HepG2 (cell line): ENCODE measurements around the gene CRIP1. TPM values are rescaled to one million over a fixed set of nuclear protein-coding genes. Genes with fewer than 3 reads are reported as not detected.

ENCODE experiments used
- HDAC6 ChIP-seq: fragments of 200-600 bp; sonication (generic); IDR thresholded peaks from 2 replicates; pipeline ENCODE4 v1.7.0; 2017; ENCODE audit warnings: mild to moderate bottlenecking, antibody characterized with exemption, low read length, low read depth
- HES4 ChIP-seq: sonication (generic); formaldehyde crosslinking; IDR thresholded peaks from 2 replicates; pipeline ENCODE4 v1.9.0; 2021; ENCODE audit warnings: mild to moderate bottlenecking, missing genetic modification reagents, borderline replicate concordance
- HNF4A ChIP-seq: sonication (generic); formaldehyde crosslinking; IDR thresholded peaks from 2 replicates; pipeline ENCODE4 v1.4.0; 2020; ENCODE audit warnings: missing genetic modification reagents
- HNRNPK ChIP-seq: fragments of 200-400 bp; formaldehyde crosslinking; IDR thresholded peaks from 2 replicates; pipeline ENCODE4 v1.6.1; 2018; ENCODE audit warnings: low read length, low read depth, moderate library complexity, mild to moderate bottlenecking; ENCODE audit not compliant: poor library complexity, severe bottlenecking
- HOXA3 ChIP-seq: sonication (generic); formaldehyde crosslinking; IDR thresholded peaks from 2 replicates; pipeline ENCODE4 v1.5.0; 2020; ENCODE audit warnings: missing genetic modification reagents
- KDM5B ChIP-seq: sonication (generic); formaldehyde crosslinking; IDR thresholded peaks from 2 replicates; pipeline ENCODE4 v1.4.0; 2020; ENCODE audit warnings: missing genetic modification reagents, mild to moderate bottlenecking, borderline replicate concordance
- ZSCAN21 ChIP-seq: sonication (generic); formaldehyde crosslinking; IDR thresholded peaks from 2 replicates; pipeline ENCODE4 v1.8.0; 2022; ENCODE audit warnings: mild to moderate bottlenecking, missing genetic modification reagents, moderate library complexity, borderline replicate concordance
- polyA plus RNA-seq, 8 experiments: library from polyadenylated mRNA; depleted of rRNA in 3 of 8; stranded (reverse) in 7 of 8; unstranded in 1 of 8; fragments of >200 nt; fragmentation: Illumina TruSeq in 4 of 8; extraction: Trizol in 4 of 8; gene quantifications; 2 replicates each; pipeline versions ENCODE4 v1.2.1 to v1.2.3, GENCODE V29; 2011 to 2016; ENCODE audit warnings: low read depth in 4 of 8, missing spikeins in 1 of 8, mixed read lengths in 1 of 8; ENCODE audit not compliant: insufficient read depth in 1 of 8
- total RNA-seq, 5 experiments: library from RNA; depleted of rRNA; stranded (reverse); fragments of >200 nt; fragmentation: Illumina TruSeq; extraction: Trizol; gene quantifications; 2 replicates each; pipeline ENCODE4 v1.2.3, GENCODE V29; 2016; ENCODE audit warnings: low read depth in 1 of 5
- TF ChIP-seq, protein P1 (sequence below): sonication (generic); formaldehyde crosslinking; IDR thresholded peaks from 2 replicates; pipeline ENCODE4 v1.5.1; 2020; ENCODE audit warnings: mild to moderate bottlenecking, missing genetic modification reagents, moderate library complexity
- TF ChIP-seq, protein P2 (sequence below): sonication (generic); formaldehyde crosslinking; IDR thresholded peaks from 2 replicates; pipeline ENCODE4 v1.8.1; 2023; ENCODE audit warnings: mild to moderate bottlenecking, moderate library complexity, missing genetic modification reagents
- TF ChIP-seq, protein P3 (sequence below): sonication (generic); formaldehyde crosslinking; IDR thresholded peaks from 2 replicates; pipeline ENCODE4 v1.9.0; 2022; ENCODE audit warnings: low read depth, missing genetic modification reagents
- TF ChIP-seq, protein P4 (sequence below): sonication (generic); formaldehyde crosslinking; IDR thresholded peaks from 2 replicates; pipeline ENCODE4 v1.9.0; 2022; ENCODE audit warnings: missing genetic modification reagents, mild to moderate bottlenecking, borderline replicate concordance
- TF ChIP-seq, protein P5 (sequence below): sonication (generic); formaldehyde crosslinking; IDR thresholded peaks from 2 replicates; pipeline ENCODE4 v1.5.1; 2020; ENCODE audit warnings: mild to moderate bottlenecking, missing genetic modification reagents, borderline replicate concordance

Gene CRIP1
- total and polyA plus RNA-seq, 2 of the 13 experiments (the other 11 are each of a cell fraction or from before 2014, with no cell fraction given), result 53.9 to 59.5 TPM

DNA sequence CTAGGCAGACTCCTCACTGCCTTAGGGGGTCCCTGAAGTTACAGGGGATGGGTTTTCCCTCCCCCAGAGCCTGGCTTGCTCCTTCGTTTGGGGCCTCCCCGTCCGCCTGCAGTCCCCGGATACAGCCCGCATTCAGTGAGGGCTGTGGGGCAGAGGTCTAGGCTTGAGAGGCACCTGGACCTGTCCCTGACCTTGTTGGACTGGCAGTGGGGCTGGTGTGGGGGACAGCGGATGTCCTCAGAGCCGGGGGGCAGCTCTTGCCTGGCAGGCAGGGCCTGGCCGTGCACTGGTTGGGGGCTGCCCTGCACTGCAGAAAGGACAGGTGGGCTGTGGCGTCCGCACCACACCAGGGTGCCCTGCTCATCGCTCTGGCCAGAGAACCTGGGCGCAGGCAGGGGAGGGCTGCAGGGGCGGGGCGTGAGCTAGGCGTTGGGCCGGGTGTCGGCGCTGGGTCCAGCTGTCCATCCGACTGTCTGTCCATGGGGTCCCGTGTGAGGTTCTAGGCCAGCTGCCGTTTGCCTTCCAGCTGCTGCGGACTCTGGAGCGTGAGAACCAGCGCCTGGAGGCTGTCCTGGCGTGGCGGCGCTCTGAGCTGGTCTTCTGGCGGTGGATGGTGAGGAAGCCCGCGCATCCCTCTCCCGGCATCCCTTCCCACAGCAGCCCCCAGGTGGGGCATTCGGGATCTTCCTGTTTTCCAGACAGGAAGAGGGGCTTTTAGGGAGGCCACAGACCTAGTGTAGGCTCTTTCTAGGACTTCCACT lies 10.3 kb downstream of the CRIP1 start (continued):
- TF ChIP-seq, protein P1, sequence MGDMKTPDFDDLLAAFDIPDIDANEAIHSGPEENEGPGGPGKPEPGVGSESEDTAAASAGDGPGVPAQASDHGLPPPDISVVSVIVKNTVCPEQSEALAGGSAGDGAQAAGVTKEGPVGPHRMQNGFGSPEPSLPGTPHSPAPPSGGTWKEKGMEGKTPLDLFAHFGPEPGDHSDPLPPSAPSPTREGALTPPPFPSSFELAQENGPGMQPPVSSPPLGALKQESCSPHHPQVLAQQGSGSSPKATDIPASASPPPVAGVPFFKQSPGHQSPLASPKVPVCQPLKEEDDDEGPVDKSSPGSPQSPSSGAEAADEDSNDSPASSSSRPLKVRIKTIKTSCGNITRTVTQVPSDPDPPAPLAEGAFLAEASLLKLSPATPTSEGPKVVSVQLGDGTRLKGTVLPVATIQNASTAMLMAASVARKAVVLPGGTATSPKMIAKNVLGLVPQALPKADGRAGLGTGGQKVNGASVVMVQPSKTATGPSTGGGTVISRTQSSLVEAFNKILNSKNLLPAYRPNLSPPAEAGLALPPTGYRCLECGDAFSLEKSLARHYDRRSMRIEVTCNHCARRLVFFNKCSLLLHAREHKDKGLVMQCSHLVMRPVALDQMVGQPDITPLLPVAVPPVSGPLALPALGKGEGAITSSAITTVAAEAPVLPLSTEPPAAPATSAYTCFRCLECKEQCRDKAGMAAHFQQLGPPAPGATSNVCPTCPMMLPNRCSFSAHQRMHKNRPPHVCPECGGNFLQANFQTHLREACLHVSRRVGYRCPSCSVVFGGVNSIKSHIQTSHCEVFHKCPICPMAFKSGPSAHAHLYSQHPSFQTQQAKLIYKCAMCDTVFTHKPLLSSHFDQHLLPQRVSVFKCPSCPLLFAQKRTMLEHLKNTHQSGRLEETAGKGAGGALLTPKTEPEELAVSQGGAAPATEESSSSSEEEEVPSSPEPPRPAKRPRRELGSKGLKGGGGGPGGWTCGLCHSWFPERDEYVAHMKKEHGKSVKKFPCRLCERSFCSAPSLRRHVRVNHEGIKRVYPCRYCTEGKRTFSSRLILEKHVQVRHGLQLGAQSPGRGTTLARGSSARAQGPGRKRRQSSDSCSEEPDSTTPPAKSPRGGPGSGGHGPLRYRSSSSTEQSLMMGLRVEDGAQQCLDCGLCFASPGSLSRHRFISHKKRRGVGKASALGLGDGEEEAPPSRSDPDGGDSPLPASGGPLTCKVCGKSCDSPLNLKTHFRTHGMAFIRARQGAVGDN (CRISPR knock-in tag), result peak; percentile 71
- TF ChIP-seq ZSCAN21 (CRISPR knock-in tag), result peak; percentile 27; the same call in 1 of the 2 replicates
- TF ChIP-seq, protein P2, sequence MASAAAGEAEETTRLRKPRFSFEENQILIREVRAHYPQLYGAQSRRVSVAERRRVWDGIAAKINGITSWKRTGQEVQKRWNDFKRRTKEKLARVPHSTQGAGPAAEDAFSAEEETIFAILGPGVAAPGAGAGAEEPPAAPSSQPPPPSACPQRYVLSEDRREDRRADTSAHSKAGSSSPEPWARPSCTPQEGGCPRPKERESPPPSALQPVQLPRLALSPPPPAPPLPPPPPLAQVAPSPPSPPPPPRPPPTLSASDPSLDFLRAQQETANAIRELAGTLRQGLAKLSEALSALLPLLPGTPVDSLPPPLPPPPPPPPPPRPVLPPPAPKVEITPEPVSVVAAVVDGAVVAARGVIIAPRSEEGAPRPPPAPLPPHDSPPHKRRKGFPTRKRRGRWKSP (CRISPR knock-in tag), result 0 out of 2 replicates have a peak, but pooled peaks have one; percentile 3
- TF ChIP-seq, protein P3, sequence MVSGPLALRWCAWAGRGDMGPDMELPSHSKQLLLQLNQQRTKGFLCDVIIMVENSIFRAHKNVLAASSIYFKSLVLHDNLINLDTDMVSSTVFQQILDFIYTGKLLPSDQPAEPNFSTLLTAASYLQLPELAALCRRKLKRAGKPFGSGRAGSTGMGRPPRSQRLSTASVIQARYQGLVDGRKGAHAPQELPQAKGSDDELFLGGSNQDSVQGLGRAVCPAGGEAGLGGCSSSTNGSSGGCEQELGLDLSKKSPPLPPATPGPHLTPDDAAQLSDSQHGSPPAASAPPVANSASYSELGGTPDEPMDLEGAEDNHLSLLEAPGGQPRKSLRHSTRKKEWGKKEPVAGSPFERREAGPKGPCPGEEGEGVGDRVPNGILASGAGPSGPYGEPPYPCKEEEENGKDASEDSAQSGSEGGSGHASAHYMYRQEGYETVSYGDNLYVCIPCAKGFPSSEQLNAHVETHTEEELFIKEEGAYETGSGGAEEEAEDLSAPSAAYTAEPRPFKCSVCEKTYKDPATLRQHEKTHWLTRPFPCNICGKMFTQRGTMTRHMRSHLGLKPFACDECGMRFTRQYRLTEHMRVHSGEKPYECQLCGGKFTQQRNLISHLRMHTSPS, result peak; percentile 87
- TF ChIP-seq HOXA3 (CRISPR knock-in tag), result 0 out of 2 replicates have a peak, but pooled peaks have one; percentile 9
- TF ChIP-seq HES4 (CRISPR knock-in tag), result 0 out of 2 replicates have a peak, but pooled peaks have one; percentile 57
- TF ChIP-seq KDM5B (CRISPR knock-in tag), result peak; percentile 12; the same call in 1 of the 2 replicates
- TF ChIP-seq, protein P4, sequence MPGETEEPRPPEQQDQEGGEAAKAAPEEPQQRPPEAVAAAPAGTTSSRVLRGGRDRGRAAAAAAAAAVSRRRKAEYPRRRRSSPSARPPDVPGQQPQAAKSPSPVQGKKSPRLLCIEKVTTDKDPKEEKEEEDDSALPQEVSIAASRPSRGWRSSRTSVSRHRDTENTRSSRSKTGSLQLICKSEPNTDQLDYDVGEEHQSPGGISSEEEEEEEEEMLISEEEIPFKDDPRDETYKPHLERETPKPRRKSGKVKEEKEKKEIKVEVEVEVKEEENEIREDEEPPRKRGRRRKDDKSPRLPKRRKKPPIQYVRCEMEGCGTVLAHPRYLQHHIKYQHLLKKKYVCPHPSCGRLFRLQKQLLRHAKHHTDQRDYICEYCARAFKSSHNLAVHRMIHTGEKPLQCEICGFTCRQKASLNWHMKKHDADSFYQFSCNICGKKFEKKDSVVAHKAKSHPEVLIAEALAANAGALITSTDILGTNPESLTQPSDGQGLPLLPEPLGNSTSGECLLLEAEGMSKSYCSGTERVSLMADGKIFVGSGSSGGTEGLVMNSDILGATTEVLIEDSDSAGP, result peak; percentile 47; the same call in 1 of the 2 replicates
- TF ChIP-seq HNF4A (CRISPR knock-in tag), result peak; percentile 34; the same call in 1 of the 2 replicates
- no peak for TF ChIP-seq HDAC6
- TF ChIP-seq HNRNPK, result peak; percentile 22
- TF ChIP-seq, protein P5, sequence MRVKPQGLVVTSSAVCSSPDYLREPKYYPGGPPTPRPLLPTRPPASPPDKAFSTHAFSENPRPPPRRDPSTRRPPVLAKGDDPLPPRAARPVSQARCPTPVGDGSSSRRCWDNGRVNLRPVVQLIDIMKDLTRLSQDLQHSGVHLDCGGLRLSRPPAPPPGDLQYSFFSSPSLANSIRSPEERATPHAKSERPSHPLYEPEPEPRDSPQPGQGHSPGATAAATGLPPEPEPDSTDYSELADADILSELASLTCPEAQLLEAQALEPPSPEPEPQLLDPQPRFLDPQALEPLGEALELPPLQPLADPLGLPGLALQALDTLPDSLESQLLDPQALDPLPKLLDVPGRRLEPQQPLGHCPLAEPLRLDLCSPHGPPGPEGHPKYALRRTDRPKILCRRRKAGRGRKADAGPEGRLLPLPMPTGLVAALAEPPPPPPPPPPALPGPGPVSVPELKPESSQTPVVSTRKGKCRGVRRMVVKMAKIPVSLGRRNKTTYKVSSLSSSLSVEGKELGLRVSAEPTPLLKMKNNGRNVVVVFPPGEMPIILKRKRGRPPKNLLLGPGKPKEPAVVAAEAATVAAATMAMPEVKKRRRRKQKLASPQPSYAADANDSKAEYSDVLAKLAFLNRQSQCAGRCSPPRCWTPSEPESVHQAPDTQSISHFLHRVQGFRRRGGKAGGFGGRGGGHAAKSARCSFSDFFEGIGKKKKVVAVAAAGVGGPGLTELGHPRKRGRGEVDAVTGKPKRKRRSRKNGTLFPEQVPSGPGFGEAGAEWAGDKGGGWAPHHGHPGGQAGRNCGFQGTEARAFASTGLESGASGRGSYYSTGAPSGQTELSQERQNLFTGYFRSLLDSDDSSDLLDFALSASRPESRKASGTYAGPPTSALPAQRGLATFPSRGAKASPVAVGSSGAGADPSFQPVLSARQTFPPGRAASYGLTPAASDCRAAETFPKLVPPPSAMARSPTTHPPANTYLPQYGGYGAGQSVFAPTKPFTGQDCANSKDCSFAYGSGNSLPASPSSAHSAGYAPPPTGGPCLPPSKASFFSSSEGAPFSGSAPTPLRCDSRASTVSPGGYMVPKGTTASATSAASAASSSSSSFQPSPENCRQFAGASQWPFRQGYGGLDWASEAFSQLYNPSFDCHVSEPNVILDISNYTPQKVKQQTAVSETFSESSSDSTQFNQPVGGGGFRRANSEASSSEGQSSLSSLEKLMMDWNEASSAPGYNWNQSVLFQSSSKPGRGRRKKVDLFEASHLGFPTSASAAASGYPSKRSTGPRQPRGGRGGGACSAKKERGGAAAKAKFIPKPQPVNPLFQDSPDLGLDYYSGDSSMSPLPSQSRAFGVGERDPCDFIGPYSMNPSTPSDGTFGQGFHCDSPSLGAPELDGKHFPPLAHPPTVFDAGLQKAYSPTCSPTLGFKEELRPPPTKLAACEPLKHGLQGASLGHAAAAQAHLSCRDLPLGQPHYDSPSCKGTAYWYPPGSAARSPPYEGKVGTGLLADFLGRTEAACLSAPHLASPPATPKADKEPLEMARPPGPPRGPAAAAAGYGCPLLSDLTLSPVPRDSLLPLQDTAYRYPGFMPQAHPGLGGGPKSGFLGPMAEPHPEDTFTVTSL, result no peak
